CMK (cell line): ENCODE measurements around the gene CADPS.

Experiments
- DNase-seq: peaks from one replicate; pipeline ENCODE4 v3.0.0-alpha.2; 2010; ENCODE audit warnings: low read depth

Gene CADPS

DNA sequence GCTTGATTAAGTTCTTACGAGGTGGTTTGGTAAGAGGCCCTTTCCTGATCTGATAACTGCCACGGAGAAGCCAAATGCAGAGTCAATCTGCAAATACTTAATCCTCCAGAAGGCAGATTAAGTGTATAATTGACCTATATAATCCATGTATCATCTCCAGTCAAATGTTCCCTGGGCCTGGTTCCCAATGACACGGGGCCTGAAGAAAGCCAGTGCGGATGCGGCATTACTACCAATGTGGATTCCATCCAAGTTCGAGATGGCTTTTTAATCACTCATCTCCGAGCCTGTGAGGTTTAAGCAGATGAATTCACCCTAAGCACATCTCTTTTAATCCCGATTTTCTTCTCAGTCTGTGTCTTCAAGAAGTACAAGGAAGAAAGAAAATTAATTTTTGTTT, 441.8 kb downstream of the CADPS start:
- DNase-seq, result no peak

DNA sequence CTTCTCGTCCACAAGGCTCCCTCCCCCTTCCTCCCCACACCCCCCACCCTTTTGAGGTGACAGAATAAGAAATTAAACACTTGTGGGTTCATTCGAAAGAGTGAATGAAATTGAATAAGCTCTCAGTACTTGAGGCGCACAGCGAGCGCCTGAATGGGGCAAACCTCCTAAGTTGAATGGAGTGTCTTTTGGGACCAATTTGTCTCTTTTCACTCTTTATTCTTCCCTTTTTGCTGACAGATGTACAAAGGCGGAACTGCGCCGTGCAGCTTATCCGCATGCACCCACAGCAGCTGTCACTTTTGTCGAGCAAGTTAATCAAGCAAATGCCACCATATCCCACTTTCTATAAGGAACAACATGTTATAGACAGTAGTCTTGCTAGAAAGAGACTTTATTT, 454.0 kb downstream of the CADPS start:
- DNase-seq, result no peak

DNA sequence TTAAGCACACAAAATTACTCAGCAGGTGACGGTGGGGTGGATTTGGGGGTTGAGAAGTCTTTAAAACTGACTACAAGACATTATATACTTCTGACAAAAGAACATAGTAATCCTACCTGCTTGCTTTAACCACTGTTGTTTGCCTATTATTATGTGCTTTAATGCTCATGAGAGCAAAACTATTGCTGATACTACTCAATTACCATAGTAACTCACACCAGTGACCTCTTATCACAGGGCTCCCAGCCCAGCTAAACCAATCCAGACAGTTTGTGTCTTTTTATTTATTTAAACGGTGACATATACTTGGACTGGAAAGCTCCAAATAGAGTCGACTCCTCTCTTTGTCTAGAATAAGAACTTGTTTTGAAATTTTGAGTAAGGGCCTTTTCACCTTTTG, 459.1 kb downstream of the CADPS start:
- no peak for DNase-seq

DNA sequence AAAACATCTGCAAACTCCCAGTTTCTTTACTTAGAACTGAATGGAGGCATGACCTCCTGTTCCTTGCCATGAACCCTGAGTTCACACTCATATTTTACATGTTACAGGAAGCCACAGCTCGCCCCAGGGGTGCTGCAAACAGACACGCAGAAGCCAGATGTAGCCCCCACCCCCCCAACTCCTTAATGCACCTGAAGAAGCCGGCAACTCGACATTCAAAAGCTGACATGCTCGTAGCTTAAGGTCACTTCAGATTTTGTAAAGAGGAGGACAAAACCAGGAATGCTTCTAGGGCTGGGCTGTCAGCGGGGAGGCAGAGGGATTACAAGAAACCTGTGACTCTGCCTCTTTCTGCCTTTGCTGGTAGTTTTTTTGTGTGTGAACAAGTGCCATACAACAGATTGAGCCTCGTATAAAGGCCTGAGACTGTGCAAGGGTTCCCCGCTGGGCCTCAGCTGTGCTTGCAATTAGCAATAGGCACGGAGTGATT, 459.9 kb downstream of the CADPS start:
- no peak for DNase-seq

DNA sequence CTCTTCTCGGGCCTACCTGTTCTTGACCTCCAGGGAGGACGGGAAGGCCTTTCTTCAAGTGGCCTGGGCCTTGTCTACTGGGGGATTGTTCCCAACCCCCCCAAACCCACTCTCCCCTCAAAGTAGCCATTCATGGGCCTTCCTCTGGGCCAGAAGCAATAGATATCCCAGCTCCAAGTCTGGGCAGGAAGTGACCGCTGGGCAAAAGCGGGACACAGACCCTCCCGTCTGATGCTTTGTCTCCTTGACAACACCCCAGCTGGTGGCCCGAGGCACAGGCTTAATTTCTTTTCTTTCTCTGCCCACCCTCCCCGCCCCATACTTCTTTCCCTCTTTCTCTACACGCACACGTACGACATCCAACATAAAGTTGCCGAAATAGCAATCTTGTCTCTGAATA, 460.4 kb downstream of the CADPS start:
- no peak for DNase-seq

DNA sequence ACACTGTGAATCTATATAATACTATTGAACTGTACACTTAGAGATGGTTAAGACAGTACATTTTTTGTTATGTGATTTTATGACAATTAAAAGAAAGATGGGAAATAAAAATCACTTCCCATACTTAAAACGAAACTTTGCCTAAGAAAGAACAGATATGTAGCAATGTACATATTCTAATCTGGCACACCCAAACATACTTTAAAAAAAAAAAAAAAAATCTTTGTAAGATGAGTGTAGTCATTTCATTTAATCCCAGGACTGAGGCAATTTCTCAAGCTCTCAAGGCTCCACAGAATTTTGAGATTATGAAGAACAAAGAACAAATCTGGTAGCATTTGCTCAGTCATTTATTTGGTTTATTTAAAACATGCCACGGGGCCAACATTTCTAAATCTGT, 461.5 kb downstream of the CADPS start:
- no peak for DNase-seq

DNA sequence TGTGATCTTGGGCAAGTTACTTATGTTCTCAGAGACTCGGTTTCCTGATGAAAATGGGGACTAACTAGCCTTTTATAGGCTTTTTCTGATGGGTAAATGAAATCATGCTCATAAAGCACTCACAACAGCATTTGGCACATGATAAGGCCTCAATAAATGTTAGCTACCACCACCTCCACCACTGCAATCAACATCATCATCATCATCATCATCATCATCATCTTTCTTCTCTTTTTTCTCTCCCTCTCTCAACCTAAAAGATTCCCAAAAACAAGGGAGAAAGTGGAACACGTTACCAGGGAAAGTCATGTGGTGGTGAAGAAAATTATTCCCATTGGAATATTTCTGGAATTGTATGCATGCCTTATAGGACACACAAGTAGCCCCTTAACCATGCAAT, 468.3 kb downstream of the CADPS start:
- DNase-seq, result no peak

DNA sequence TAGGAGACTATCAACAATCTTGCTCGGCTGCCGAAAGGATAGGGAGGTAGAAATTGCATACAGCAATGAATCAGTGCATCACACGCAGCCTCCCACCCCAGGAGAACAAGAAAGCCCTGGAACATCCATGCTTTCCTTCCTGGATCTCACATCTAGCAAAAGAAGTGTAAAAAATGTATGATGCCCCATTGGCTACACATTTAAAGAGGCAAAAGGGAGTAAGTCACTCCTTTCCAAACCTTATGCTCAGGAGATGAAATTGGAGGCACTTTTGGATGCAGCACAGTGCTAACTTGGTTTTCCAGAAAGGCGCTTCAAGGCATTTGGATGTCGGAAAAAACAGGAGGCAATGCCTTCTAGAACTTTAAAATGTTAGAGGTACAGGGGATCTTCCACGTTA, 469.6 kb downstream of the CADPS start:
- no peak for DNase-seq

DNA sequence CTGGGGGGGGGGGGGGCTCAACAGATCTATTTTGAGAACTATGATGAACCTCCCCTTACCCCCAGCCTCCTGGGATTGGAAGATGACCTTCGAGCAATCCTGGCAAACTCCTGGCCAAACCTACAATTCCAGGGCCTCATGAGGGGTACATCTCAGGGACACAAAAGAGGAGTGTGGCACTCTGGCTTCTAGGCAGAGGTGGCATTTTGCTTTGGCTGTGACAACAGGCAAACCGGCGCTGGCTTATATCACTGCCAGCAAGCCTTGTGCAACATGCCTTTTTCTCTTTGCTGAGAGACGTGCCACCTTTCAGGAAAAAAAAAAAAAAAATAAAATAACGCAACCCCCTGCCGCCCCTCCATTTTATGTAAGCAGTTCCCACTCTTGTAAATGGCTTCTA, 470.1 kb downstream of the CADPS start:
- no peak for DNase-seq

DNA sequence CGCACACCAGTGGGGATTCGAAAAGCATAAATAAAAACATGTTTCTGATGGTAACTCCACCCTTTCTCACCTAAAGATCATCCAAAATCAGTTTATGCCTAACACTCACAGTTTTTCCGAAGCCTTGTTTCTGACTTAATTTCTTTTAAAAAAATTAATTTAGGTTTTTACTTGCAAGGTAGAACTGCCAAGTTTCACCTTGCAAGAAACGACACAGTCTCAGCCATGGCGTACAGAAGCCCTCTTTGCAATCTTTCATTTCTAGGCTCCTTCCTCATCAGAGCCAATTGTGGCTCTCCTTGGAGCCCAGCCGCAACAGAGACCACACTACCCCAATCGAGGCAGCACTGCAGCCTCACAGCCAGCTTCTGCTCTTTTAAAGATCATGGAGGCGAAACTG, 470.9 kb downstream of the CADPS start:
- DNase-seq, result no peak

DNA sequence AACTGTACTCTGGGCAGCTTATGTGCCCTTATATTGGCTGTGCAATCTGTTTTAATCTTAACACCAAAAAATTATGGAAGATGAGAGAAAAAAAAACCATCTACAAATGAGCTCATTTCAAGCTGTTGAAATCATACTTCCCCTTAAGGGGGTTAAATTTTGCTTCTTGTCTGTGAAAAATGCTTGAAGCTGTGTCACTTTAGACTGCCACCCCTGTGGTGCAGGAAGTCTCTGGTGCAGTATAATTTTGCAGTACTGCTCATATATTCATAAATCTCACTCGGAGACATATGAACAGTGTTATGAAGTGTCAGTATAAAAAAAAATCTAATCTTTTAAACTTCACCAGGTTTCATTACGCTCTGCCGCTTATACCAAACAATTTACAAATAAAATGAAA, 471.5 kb downstream of the CADPS start:
- DNase-seq, result no peak

DNA sequence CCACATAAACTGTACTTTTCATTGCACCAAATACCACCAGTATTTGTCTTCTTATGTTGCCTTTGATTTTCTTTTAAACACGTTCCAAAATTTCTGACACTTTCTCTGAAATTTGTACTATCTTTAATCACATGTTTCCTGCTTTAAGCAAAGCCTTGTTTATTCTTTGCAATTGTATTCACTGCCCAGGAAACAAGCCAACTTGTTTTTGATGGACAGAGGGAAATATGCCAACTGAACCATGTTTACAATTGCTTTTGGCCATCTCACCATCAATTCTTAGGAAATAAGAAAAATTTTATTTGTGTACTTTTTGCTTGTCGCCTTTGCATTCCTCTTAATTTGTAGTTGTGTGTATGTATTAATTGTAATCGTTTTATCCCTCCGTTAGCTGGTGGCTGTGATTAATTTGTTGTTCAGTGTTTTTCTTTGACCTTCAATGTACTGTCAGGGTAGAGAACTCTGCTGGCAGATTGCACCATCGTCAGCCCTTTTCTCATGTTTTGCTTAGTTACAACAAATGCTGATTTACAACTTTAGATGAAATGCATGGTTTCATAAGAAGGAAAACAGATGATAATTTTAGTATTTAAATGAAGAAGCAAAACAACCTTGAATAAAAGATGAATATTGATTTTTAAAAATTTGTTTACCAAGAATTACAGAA, 482.5 kb downstream of the CADPS start:
- no peak for DNase-seq

DNA sequence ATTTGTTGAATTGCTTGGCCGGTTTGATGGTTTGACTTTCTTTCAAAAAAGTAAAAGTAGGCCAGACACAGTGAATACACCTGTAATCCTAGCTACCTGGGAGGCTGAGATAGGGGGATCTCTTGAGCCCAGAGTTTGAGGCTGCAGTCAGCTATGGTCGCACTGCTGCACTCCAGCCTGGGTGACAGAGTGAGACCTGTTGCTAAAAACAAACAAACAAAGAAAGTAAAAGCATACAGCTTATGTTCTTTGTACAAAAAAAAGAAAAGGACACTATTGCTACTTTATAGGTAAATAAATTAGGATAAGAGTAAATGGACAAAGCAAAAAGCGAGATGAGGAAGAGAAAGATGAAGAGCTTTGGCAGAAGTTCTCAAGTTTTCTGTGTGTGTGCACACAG, 488.0 kb downstream of the CADPS start:
- DNase-seq, result no peak

DNA sequence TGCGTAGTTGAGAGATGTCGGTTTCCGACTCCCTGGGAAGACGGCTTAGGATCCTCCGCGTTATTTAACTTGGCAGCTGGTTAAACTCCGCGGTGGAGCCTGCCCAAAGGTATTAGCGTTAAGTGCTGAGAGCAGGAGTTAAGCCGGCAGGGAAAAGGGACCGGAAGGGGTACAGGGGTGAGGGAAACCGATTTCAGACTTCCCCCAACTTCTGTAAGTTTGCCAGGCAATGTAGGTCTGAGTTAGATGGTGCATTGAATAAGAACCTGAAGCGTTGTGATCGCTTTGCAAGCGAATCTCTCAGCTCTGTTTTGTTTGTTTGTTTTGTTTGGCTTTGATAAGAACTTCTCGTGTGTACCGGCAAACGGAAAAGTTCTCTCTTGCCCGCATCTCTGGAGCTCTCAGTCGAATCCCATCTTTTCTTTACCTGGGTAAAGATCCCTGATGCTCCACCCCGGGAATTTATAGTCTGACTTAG, 495.9 kb downstream of the CADPS start:
- no peak for DNase-seq

DNA sequence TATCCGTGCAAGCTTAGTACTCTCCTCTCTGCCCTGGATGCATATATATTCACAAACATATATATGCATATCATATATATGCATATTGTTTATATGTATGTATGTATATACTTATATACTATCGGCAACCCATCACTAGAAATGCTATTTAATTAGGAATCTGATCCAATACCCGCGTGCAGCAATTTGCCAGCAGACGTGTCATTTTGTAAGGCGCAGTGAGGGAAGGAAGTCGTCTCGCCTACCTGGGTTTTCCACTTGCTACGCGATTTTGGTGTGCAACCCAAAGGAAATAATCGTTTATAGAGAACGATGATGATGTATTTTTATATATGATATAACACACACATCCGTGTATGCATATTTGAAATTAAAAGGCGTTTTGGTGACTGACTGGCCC, 496.3 kb downstream of the CADPS start:
- no peak for DNase-seq

DNA sequence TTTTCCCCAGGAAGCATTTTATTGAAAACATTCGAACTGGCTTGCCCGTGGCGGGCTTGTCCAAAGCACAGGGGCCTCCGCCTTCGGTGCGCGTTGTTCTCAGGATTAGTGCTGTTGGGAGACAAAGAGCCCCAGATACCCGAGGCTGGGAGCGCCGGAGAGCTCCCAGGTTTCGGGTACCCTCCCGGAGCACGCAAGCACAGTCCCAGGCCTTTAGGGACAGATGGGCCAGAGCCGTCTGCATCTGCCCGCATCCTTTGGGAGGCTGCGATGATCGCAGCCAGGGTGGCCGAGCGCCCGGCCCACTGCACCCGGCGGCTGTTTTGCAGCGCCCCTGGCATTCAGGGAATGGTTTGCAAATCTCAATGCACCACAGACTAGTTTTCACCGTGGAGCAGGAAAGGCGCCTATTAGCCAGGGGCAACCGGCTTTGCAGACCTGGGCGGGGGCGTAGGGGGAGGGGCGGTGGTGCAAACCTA, 496.9 kb downstream of the CADPS start:
- DNase-seq, result no peak

DNA sequence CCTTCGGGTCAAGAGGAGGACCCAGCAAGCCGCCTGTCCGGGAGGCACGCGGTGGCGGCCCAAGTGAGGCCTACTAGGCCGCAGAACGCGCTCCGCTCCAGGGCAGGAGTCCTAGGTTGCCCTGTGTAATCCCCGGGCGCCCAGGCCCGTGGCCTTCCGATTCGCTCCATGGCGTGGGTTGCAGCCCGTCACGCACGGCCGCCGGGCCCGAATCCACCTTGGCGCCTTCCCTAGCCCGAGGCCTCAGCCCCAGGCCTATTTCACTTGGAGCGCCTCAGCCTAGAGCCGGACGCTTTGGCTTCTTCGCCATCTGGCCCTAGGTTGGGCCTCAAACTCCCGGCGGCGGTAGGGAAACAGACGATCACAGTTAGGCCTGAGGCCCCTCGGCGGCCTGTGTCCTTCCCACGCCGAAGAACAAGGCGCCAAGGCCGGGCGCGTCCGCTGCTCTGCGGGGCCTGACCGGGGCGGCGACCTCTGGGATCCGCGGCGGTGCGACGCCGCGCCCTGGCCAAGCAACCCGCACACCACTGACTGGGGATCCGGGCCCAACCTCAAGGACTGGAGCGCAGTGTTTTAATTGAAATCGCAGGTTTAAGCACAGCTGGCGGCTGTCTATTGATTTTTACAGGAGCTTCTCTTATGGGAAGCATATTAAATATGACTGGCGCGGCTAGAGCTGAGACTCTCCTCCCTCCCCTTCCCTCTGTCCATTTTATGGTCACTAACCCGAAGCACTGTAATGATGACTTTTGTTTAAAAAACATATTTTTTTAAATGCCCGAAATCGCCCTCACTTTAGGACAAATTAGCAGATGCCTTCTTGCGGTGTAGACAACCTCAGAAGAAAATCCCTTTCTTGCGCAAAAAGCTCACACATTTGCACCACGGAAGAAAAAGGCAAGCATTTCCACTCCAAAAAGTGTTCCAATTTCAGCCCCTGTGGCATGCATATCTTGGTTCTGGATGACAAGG, 498.0 kb downstream of the CADPS start:
- DNase-seq, result no peak

DNA sequence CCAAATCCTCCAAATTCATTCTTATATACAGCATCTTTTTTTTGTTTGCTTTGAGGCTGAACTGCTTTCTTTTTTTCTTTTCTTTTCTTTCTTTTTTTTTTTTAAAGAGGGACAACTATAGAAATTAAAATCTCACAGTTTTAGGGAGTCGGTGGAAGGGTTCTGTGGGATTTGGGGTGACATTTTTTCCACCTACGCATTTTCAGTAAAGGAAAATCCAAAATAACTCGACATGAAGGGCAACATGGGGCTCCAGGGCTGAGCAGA, 498.8 kb downstream of the CADPS start:
- DNase-seq, result no peak

DNA sequence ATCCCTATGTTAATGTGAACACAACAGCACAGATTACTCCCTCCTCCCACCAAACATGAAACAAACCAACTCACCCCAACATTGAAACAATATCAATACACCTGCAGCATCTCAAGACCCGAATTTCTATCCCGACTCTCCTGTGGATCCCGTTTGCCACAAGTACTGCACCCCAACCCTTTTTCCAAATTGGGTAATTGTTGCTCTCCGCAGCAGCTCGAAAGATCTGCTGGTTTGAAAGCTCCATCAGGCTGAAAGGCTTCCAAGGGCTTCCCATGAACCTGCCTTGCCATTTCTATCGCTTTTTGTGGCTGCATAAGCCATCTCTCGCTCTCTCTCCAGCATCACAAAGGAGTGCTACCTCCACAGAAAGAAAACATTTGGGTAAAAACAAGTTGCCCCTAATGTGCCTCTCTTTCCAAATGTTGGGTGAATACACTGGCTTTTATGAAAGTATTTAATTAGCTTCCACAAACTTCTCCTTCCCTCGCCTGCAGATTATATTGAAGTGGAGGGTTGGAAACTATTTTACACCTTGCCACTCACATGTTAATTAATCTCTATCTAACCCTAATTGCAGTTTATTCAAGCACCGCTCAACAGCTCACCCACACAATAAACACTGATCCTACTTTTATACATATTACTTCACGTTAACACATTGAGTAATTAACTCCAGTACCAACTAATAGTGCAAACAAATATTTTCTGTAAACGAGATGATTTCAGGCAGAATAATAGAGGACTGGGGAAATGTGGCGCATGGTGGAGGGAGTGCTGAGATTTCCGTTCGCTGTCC, 499.4 kb downstream of the CADPS start:
- no peak for DNase-seq

DNA sequence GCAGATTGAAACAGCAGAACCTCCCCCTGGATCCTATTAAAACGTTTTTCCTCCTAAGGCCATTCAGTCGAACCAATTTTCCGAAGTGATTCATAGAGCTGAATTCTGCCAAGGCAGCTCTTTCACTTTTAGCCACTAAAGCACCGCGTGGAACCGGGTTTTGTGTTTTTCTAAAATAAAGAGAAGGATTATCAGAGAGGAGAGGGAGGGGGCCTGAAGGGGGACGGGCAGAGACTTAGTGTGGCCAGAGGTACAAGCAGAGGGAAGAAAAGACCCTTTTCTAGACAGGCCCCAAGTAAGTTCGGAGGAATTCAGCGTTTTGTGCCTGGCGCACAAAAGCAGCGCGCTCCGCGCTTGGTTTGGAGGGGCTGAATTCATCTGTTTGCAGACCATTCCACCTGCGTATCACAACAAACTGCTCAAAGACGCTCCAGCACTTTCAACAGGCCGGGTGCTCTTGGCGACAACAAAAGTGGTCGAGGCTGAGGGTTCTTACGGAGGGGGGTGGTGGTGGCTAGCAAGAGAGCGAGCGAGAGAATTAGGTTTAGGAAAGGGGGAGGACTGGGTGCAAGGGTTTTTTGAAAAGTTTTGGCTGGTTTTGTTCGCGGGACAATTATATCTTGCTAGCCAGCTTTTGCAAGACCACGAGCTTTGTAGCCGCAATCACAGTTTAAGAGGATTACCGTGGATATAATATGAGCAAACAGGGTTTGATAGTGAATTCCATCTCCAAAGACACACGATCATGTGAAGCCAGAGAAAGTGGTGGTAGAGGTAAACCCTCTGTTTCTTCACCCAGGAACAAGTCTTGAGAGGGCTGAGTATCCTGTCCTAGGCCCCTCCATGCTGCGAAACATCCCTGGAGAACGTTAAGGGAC, 500.6 kb downstream of the CADPS start:
- no peak for DNase-seq

DNA sequence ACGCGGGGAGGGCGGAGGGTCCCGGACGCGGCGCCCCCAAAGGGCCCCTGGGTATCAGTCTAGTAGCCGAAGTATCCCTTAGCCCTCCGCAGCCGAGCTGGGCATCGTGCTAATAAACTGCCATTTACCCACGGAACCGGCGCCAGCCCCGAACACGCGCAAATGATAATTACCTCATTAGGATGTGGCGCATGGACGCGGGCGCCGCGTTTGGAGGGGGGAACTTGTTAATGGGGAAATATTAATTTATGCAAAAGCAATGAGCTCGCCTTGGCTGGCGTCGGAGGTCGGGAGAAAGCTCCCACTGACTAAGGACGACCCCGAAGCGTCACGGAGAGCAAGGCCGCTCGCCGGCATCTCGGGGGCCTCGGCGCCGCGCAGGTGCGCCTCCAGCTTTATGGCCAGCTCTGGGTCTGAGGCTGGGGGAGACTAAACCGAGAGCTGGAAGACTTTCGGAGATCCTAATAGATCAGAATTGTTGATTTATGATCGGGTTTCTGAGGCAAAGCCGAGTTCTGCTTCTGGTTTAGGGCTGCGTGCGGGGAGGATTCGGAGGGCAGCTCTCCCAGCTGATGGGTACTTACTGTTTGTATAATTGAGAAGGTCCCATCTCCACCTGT, 501.4 kb downstream of the CADPS start:
- DNase-seq, result no peak
